H1 (cell line): ENCODE measurements around the gene CASK. TPM values are rescaled to one million over a fixed set of nuclear protein-coding genes. Genes with fewer than 3 reads are reported as not detected.

Experiments
- PHF8 ChIP-seq: fragments of 200-600 bp; sonication (generic); conservative IDR thresholded peaks from 2 replicates; pipeline ENCODE4 v1.7.1; 2012; ENCODE audit warnings: low read depth, mild to moderate bottlenecking, inconsistent platforms, low read length, moderate library complexity
- polyA plus RNA-seq, 7 experiments: library from polyadenylated mRNA; depleted of rRNA in 3 of 7; stranded (reverse) in 5 of 7; unstranded in 2 of 7; fragments of >200 nt in 5 of 7; fragments of 200-250 nt in 2 of 7; gene quantifications; 1 replicate in 5 of 7; 2 replicates in 1 of 7; 4 replicates in 1 of 7; pipeline versions ENCODE4 v1.2.1 to v1.2.3, GENCODE V29; 2011 to 2013; ENCODE audit warnings: missing spikeins in 2 of 7, mixed read lengths in 2 of 7
- total RNA-seq: library from RNA; stranded (reverse); fragmentation: NEBNext Ultra II Directional; extraction: Animal tissue kit (Norgen Biotek cat#: 25700); gene quantifications from 2 replicates; pipeline ENCODE4 v1.2.1, GENCODE V29; 2021
- TF ChIP-seq, protein P1 (sequence below): fragments of 300-600 bp; sonication (generic); IDR thresholded peaks from 2 replicates; pipeline ENCODE4 v1.7.1; 2012; ENCODE audit warnings: low read length, moderate library complexity, mild to moderate bottlenecking, inconsistent platforms; ENCODE audit not compliant: insufficient replicate concordance

Gene CASK
- total and polyA plus RNA-seq, 2 of the 8 experiments (the other 6 are each of a cell fraction or from before 2014, with no cell fraction given) = 21.6 to 55.1 TPM

DNA sequence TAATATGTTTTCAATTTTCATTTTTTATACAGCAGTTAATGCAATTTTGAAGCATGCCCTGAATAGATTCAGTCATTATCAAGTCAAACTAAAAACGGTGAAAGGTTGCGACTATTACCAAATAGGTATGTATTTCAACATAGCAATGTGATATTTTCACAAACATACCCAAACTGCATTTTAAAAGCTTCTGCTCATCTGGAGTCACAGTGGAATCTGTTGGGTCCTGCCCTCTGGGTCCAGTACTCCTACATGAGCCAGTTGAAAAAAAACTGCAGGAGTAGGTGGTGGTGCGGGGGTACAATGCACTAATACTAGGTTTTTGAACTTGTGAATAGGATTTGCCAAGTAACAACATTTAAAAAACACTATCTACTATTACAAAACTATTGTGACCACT is 233.6 kb downstream of the CASK start (continued):
- TF ChIP-seq, protein P1, sequence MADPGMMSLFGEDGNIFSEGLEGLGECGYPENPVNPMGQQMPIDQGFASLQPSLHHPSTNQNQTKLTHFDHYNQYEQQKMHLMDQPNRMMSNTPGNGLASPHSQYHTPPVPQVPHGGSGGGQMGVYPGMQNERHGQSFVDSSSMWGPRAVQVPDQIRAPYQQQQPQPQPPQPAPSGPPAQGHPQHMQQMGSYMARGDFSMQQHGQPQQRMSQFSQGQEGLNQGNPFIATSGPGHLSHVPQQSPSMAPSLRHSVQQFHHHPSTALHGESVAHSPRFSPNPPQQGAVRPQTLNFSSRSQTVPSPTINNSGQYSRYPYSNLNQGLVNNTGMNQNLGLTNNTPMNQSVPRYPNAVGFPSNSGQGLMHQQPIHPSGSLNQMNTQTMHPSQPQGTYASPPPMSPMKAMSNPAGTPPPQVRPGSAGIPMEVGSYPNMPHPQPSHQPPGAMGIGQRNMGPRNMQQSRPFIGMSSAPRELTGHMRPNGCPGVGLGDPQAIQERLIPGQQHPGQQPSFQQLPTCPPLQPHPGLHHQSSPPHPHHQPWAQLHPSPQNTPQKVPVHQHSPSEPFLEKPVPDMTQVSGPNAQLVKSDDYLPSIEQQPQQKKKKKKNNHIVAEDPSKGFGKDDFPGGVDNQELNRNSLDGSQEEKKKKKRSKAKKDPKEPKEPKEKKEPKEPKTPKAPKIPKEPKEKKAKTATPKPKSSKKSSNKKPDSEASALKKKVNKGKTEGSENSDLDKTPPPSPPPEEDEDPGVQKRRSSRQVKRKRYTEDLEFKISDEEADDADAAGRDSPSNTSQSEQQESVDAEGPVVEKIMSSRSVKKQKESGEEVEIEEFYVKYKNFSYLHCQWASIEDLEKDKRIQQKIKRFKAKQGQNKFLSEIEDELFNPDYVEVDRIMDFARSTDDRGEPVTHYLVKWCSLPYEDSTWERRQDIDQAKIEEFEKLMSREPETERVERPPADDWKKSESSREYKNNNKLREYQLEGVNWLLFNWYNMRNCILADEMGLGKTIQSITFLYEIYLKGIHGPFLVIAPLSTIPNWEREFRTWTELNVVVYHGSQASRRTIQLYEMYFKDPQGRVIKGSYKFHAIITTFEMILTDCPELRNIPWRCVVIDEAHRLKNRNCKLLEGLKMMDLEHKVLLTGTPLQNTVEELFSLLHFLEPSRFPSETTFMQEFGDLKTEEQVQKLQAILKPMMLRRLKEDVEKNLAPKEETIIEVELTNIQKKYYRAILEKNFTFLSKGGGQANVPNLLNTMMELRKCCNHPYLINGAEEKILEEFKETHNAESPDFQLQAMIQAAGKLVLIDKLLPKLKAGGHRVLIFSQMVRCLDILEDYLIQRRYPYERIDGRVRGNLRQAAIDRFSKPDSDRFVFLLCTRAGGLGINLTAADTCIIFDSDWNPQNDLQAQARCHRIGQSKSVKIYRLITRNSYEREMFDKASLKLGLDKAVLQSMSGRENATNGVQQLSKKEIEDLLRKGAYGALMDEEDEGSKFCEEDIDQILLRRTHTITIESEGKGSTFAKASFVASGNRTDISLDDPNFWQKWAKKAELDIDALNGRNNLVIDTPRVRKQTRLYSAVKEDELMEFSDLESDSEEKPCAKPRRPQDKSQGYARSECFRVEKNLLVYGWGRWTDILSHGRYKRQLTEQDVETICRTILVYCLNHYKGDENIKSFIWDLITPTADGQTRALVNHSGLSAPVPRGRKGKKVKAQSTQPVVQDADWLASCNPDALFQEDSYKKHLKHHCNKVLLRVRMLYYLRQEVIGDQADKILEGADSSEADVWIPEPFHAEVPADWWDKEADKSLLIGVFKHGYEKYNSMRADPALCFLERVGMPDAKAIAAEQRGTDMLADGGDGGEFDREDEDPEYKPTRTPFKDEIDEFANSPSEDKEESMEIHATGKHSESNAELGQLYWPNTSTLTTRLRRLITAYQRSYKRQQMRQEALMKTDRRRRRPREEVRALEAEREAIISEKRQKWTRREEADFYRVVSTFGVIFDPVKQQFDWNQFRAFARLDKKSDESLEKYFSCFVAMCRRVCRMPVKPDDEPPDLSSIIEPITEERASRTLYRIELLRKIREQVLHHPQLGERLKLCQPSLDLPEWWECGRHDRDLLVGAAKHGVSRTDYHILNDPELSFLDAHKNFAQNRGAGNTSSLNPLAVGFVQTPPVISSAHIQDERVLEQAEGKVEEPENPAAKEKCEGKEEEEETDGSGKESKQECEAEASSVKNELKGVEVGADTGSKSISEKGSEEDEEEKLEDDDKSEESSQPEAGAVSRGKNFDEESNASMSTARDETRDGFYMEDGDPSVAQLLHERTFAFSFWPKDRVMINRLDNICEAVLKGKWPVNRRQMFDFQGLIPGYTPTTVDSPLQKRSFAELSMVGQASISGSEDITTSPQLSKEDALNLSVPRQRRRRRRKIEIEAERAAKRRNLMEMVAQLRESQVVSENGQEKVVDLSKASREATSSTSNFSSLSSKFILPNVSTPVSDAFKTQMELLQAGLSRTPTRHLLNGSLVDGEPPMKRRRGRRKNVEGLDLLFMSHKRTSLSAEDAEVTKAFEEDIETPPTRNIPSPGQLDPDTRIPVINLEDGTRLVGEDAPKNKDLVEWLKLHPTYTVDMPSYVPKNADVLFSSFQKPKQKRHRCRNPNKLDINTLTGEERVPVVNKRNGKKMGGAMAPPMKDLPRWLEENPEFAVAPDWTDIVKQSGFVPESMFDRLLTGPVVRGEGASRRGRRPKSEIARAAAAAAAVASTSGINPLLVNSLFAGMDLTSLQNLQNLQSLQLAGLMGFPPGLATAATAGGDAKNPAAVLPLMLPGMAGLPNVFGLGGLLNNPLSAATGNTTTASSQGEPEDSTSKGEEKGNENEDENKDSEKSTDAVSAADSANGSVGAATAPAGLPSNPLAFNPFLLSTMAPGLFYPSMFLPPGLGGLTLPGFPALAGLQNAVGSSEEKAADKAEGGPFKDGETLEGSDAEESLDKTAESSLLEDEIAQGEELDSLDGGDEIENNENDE = no peak
- TF ChIP-seq PHF8 = no peak
